HG03439 (cell line): Measurements from ENCODE around the gene RUNX1.
A peak's percentile ranks its signal among the peaks of the same experiment; 100 is the strongest.

Source experiments
- ATAC-seq: cut with Tn5 transposase; IDR thresholded peaks from one replicate; pipeline ENCODE4 v1.9.1; 2021; ENCODE audit warnings: mild to moderate bottlenecking, moderate library complexity; ENCODE audit not compliant: unreplicated experiment

RUNX1 gene

DNA sequence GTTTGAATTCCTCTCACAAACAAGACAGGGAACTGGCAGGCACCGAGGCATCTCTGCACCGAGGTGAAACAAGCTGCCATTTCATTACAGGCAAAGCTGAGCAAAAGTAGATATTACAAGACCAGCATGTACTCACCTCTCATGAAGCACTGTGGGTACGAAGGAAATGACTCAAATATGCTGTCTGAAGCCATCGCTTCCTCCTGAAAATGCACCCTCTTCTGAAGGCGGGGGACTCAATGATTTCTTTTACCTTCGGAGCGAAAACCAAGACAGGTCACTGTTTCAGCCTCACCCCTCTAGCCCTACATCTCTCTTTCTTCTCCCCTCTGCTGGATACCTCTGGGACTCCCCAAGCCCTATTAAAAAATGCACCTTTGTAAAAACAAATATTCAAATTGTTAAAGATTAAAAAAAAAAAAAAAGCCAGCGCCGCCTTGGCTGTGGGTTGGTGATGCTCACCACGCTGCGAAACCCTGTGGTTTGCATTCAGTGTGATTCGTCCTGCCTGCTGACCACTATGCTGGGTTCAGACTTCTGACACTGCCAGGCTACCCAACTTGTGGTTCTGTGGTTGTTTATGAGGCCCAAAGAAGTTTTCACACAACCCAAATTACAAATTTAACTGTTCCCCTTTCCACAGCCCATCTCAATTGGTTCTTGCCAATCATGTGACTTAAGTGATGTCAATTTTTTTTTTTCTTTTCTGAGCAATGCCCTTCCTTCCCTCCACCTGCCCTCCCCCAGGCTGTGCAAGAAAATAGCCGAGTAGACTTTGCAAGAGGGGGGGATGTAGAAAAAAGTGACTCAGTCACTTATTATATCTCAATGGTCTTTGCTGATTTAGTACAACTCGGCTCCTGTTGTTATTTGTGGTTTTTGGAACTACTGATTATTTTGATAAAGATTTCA lies at the start of gene RUNX1:
Gene RUNX1, minus strand, starts transcription at position 597 of the 912 bp plus-strand sequence.
- ATAC-seq, result peak; percentile 52

GRCh38 chr21:35097525-35097924 lies 48.4 kb upstream of the RUNX1 start:
- no peak for ATAC-seq

DNA sequence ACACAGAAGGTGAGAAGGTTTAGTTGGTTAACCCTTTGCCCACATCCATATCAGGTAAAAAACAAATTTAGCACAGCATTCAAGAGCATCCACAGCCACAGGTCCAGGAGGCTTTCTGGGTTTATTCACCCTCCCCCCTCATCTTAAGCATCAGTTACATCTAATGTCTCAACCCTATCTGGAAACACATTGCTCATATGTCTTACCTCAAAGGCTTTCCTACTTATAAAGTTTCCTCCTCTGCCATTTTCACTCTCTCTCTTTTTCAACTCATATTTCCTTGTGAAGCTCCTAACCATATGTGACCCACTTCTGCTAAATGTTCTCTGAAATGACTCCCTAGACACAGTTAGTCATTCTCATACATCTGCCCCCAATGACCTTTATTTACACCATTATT lies 47.9 kb upstream of the RUNX1 start:
- ATAC-seq, result no peak

GRCh38 chr21:35095859-35096291 lies 46.8 kb upstream of the RUNX1 start:
- no peak for ATAC-seq

GRCh38 chr21:35093514-35093913 lies 44.4 kb upstream of the RUNX1 start:
- ATAC-seq, result no peak

DNA sequence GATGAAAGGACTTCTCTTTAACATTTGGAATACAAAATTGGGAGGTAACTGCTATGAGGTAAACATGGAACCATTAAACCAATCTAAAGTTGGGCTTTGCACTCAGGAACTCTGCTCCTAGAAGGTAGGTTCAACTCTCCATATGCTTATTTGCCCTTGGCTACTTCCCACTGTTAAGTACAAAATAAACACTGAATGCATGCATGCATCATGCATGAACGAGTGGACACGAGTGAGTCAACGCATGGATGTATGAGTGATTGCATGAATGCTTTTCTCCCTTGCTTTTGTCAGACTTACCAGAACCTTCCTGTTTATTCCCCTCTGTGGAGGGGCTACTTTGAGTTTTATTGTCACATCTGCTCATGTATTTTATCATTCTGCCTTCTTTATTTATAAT lies 42.4 kb upstream of the RUNX1 start:
- ATAC-seq, result no peak

GRCh38 chr21:35090403-35090802 lies 41.3 kb upstream of the RUNX1 start:
- ATAC-seq, result no peak

GRCh38 chr21:35088319-35088771 lies 39.2 kb upstream of the RUNX1 start:
- no peak for ATAC-seq

GRCh38 chr21:35086357-35086756 lies 37.3 kb upstream of the RUNX1 start:
- no peak for ATAC-seq

- no peak for ATAC-seq
Measured at GRCh38 chr21:35084869-35085268, 35.8 kb upstream of the RUNX1 start.

GRCh38 chr21:35083246-35083645 lies 34.1 kb upstream of the RUNX1 start:
- ATAC-seq, result no peak

- ATAC-seq, result no peak
Measured at GRCh38 chr21:35081861-35082260, 32.8 kb upstream of the RUNX1 start.

- no peak for ATAC-seq
Measured at GRCh38 chr21:35079181-35079580, 30.1 kb upstream of the RUNX1 start.

DNA sequence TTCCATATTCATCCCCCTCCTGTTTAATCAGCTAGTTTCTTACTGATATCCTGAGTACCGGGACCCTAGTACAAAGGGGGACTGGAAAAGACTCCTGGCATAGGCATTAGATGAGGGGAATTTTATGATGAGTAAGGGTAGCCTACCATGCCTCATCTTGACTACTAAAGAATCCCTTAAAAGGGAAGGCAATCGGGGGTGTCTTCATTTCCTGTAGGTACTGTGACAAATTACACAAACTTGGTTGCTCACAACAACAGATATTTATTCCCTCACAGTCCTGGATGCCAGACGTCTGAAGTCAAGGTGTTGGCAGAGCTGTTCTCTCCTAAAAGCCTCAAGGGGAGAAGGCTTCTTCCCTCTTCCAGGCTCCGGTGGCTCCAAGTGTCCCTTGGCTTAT lies 28.9 kb upstream of the RUNX1 start:
- no peak for ATAC-seq

DNA sequence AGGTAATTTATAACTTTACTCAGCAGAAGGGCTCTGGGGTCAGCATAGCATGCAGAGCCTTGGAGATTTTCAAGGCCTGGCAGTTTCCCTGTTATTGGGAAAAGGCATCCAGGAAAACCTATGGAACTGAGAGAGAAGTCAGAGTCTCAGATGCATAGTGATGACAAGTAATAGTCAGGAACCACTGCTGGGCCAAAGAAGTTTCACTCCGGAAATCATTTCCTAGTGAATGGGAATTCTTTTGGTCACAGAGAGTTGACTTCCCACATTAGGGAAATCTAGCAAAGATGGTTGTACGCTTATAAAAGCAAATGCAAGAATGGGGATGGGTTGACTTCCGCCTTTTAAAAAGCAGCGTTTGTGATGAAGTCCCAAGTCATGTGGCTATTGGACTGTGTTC lies 28.4 kb upstream of the RUNX1 start:
- no peak for ATAC-seq

- no peak for ATAC-seq
Measured at GRCh38 chr21:35075546-35075945, 26.4 kb upstream of the RUNX1 start.

GRCh38 chr21:35072960-35073359 lies 23.9 kb upstream of the RUNX1 start:
- ATAC-seq, result no peak

DNA sequence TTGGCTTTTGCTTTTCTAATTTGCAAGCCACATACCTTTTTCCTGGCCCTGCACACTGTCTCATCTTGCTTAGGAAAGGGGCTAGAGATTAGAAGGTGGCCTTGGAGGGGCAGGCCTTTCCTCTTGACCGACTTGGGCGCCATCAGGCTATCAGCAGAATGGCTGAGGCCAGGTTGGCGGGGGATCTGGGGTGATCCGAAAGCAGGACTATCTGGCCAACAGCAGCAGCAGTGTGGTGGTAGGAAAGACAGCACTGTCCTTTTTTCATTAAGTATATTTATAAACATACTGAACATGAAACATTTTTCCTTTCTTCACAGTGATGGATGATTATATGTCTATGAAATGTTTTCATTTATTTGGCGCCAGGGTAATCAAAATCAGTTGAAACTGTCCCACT lies 23.5 kb upstream of the RUNX1 start:
- no peak for ATAC-seq

- no peak for ATAC-seq
Measured at GRCh38 chr21:35071347-35071746, 22.2 kb upstream of the RUNX1 start.

GRCh38 chr21:35070436-35070835 lies 21.3 kb upstream of the RUNX1 start:
- ATAC-seq, result no peak

DNA sequence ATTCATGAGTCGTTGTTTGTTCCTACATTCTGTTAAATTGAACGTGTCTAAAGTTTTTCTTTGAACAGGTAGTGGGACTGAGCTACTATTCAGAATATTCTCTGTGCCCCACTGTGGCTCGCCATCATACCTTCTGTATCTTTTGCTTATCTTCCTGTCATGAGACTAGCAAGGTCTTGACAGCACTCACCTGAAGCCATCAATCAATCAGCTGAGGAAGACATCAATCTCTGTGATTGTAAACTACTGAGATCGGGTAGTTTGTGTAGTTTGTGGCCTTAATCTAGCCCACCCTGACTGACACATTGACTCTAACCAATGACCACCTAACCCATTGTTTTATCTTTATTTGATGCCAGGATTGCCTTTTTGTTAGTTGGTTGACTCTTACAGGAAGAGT lies 17.7 kb upstream of the RUNX1 start:
- no peak for ATAC-seq

DNA sequence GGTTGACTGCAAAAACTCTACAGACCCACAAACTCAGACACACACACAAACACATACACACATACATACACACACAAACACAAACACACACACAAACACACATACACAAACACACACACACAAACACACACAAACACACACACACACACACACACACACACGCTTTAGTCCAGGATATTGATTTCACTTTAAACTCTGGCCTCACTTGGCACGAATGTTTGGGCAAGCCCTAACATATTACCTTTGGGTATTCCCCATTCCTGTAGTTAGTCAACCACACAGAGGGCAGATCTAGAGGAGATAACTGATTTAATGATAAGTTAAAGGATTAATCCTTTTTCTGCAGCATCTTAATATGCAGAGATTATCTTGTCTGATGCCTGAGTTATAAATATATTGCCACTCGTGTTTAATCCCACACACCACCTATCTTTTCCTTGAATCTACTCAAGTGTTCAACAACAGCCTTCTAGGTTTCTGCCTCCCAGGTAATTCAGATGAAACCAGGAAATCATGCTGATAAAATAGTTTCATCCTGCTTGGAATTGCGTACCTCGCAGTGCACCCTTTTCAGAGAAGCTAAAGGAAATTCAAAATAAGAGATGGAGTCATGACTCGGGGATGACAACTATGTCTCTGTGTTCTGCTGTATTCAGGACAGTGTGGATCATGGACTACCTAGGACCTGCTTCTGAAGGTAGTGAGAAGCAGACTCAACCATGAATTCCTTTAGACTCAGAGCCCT lies 14.5 kb upstream of the RUNX1 start:
- no peak for ATAC-seq
